Measurements from ENCODE around the gene LPCAT4.

Gene LPCAT4

DNA sequence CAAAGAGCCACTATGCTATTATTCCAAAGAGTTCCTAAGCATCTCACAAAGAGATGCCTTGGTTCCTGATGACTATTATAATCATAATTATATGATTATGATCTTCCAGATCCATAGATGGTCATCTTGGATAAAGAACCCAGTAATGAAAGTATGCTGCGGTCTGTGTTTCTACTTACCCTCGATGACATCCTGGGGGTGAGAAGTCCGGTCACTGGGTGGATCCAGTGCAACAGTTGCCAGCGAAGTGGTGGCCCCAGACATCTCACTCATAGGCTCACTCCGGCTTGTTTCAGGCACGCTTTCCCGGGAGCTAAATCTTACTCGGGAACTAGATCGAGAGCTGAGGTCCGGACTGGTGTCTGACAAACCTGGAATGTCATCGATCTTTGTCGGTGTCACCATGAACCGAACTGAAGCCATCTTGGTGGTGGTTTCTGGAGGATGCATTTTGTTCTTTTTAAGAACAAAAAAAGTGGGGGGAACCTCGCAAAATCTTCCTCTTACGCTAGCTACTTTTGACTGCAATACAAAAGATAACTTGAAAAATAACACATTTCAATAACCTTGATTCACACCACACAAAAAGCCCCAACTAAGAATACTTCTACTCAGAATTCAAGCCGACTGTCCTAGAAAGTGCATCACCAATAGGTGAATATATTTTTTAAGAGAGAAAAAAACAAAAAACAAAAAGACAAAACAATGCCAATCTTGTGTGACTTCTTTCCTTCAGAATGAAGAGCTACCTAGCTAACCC is 30.6 kb downstream of the LPCAT4 start:
- Histone ChIP-seq H3K4me3 (ENCODE audit: low read depth in 1 of 2, low read length in 2 of 2) (peak overlapping the region; percentile 85 to 97; a peak in 3 of 4 replicates), H3K27ac (ENCODE audit: low read length) (peak overlapping the region; percentile 92), H2AFZ (ENCODE audit: low read depth, low read length) (peak overlapping the region; percentile 90), H4K20me1 (ENCODE audit: insufficient read depth, low read length) (no peaks in the 10 kb centered on the region), H3K4me1 (ENCODE audit: insufficient read depth, low read length) (peaks cover 54% of the 10 kb centered on the region), H3K9me3 (ENCODE audit: insufficient read depth, low read length, severe bottlenecking) (no peaks in the 10 kb centered on the region), H3K79me2 (ENCODE audit: insufficient read depth, low read length) (peaks cover 27% of the 10 kb centered on the region), H3K4me2 (ENCODE audit: insufficient read depth, low read length) (peak overlapping the region; percentile 99), H3K27me3 (ENCODE audit: insufficient read depth, low read length, poor library complexity) (no peaks in the 10 kb centered on the region), H3K36me3 (ENCODE audit: insufficient read depth, low read length) (peaks cover 13% of the 10 kb centered on the region), H3K9ac (ENCODE audit: low read depth, low read length) (peak overlapping the region; percentile 80)
- TF ChIP-seq, protein P1, sequence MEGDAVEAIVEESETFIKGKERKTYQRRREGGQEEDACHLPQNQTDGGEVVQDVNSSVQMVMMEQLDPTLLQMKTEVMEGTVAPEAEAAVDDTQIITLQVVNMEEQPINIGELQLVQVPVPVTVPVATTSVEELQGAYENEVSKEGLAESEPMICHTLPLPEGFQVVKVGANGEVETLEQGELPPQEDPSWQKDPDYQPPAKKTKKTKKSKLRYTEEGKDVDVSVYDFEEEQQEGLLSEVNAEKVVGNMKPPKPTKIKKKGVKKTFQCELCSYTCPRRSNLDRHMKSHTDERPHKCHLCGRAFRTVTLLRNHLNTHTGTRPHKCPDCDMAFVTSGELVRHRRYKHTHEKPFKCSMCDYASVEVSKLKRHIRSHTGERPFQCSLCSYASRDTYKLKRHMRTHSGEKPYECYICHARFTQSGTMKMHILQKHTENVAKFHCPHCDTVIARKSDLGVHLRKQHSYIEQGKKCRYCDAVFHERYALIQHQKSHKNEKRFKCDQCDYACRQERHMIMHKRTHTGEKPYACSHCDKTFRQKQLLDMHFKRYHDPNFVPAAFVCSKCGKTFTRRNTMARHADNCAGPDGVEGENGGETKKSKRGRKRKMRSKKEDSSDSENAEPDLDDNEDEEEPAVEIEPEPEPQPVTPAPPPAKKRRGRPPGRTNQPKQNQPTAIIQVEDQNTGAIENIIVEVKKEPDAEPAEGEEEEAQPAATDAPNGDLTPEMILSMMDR (IDR thresholded peaks at IDR 0.05; ENCODE audit: borderline replicate concordance, extremely low read depth, low read length, poor library complexity, severe bottlenecking): no peak
- TF ChIP-seq EZH2 (IDR thresholded peaks at IDR 0.05; ENCODE audit: borderline replicate concordance, low read depth, low read length, severe bottlenecking): no peak
- ATAC-seq (ENCODE audit: insufficient read depth, low read depth) (no peak), DNase-seq (no peak)

DNA sequence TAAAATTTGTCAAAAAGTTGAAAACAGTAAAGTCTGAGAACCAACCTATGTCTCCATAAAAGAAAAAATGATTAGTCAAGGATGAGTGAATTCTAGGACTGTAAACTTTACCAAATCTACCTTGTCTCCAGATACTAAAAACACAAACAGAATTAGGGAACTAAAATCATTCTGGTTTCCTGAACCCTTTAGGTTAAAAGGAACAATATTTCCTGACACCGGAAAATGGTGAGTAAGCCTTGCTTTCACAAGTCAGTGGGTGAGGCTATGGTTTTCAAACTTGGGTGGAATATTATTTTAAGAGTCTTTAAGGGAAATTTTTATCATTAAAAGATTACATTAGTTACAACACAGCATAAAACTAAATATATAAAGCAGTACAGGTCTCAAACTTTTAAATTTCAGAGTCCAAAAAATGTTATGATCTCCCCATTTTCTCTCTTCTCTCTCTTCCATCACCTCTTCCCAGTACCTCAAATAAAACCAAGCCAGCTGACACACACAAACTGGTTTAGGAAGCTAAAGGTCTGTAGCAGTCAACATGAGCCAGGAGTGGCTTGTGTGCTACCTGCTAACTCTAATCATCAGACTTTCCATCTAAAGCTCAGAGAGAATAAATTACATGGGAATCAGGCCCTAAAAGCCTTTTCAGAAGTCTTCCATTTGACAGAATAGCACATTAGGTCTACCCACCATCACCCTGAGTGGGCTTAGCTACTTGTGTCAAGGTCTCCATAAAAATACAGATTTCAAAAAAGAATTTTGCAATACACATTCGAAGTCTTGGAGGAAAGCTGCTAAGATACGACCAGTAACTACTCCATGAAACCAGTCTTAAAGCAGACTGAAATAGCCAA is 31.6 kb downstream of the LPCAT4 start:
- Histone ChIP-seq H3K27me3 (ENCODE audit: insufficient read depth, low read length, poor library complexity) (no peaks in the 10 kb centered on the region), H3K4me1 (ENCODE audit: insufficient read depth, low read length) (peaks cover 48% of the 10 kb centered on the region), H3K36me3 (ENCODE audit: insufficient read depth, low read length) (peaks cover 6% of the 10 kb centered on the region; the same call in 1 of the 2 replicates), H2AFZ (ENCODE audit: low read depth, low read length) (peak overlapping the region; percentile 61; the same call in 1 of the 2 replicates), H3K9me3 (ENCODE audit: insufficient read depth, low read length, severe bottlenecking) (no peaks in the 10 kb centered on the region), H3K4me3 (ENCODE audit: low read depth in 1 of 2, low read length in 2 of 2) (peak overlapping the region in 1 of 2 experiments; percentile 97; a peak in 2 of 4 replicates), H3K4me2 (ENCODE audit: insufficient read depth, low read length) (peak overlapping the region; percentile 99), H4K20me1 (ENCODE audit: insufficient read depth, low read length) (no peaks in the 10 kb centered on the region), H3K9ac (ENCODE audit: low read depth, low read length) (peak overlapping the region; percentile 40), H3K79me2 (ENCODE audit: insufficient read depth, low read length) (peaks cover 20% of the 10 kb centered on the region), H3K27ac (ENCODE audit: low read length) (peak overlapping the region; percentile 72)
- TF ChIP-seq, protein P1 (IDR thresholded peaks at IDR 0.05; ENCODE audit: borderline replicate concordance, extremely low read depth, low read length, poor library complexity, severe bottlenecking): no peak
- no peak for TF ChIP-seq EZH2 (IDR thresholded peaks at IDR 0.05; ENCODE audit: borderline replicate concordance, low read depth, low read length, severe bottlenecking)
- ATAC-seq (ENCODE audit: insufficient read depth, low read depth): no peak
- DNase-seq: no peak

DNA sequence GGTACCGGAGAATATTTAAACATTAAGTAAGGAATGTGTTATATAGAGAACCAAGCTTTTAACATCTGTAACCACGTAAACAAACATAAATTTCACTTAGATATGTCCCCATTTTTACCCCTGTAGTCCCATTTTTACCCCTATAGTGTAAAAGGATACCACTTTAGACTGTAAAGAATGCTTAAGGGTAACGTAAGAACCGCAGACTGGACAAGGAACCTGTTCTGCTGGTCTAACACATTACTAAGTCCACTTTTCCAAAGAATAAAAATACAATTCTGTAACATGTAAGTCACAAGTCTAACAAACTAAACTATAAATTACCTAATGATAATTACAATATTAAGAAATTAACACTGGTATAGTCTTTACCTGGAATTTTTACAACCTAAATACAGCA is 32.3 kb downstream of the LPCAT4 start:
- peak overlapping the region; percentile 40 for H3K9ac ChIP-seq (ENCODE audit: low read depth, low read length)
- no peaks in the 10 kb centered on the region for H3K9me3 ChIP-seq (ENCODE audit: insufficient read depth, low read length, severe bottlenecking)
- H3K79me2 ChIP-seq (ENCODE audit: insufficient read depth, low read length): peaks cover 18% of the 10 kb centered on the region
- no peak overlapping the region for H2AFZ ChIP-seq (ENCODE audit: low read depth, low read length)
- peak overlapping the region in 1 of 2 experiments; percentile 97; a peak in 2 of 4 replicates for H3K4me3 ChIP-seq (ENCODE audit: low read depth in 1 of 2, low read length in 2 of 2)
- no peaks in the 10 kb centered on the region for H3K27me3 ChIP-seq (ENCODE audit: insufficient read depth, low read length, poor library complexity)
- no peak for ATAC-seq (ENCODE audit: insufficient read depth, low read depth)
- peaks cover 48% of the 10 kb centered on the region for H3K4me1 ChIP-seq (ENCODE audit: insufficient read depth, low read length)
- TF ChIP-seq, protein P1 (IDR thresholded peaks at IDR 0.05; ENCODE audit: borderline replicate concordance, extremely low read depth, low read length, poor library complexity, severe bottlenecking): no peak
- no peak for TF ChIP-seq EZH2 (IDR thresholded peaks at IDR 0.05; ENCODE audit: borderline replicate concordance, low read depth, low read length, severe bottlenecking)
- DNase-seq: no peak
- H3K4me2 ChIP-seq (ENCODE audit: insufficient read depth, low read length): peak overlapping the region; percentile 99
- H3K36me3 ChIP-seq (ENCODE audit: insufficient read depth, low read length): no peaks in the 10 kb centered on the region; the same call in 1 of the 2 replicates
- H3K27ac ChIP-seq (ENCODE audit: low read length): peak overlapping the region; percentile 72
- H4K20me1 ChIP-seq (ENCODE audit: insufficient read depth, low read length): no peaks in the 10 kb centered on the region
